NCI-H1092 treated with DMSO at 0.1 percent for 48 hours (cell line): ENCODE measurements around the gene ZBTB7B.

ENCODE experiments used
- DNase-seq: peaks from one replicate; lab custom pipeline; 2025; lab: John Stamatoyannopoulos, UW

The ZBTB7B gene

GRCh38 chr1:155038602-155039307, 36.2 kb downstream of the ZBTB7B start:
- no peak for DNase-seq

GRCh38 chr1:155039308-155039669, 36.7 kb downstream of the ZBTB7B start:
- no peak for DNase-seq

DNA sequence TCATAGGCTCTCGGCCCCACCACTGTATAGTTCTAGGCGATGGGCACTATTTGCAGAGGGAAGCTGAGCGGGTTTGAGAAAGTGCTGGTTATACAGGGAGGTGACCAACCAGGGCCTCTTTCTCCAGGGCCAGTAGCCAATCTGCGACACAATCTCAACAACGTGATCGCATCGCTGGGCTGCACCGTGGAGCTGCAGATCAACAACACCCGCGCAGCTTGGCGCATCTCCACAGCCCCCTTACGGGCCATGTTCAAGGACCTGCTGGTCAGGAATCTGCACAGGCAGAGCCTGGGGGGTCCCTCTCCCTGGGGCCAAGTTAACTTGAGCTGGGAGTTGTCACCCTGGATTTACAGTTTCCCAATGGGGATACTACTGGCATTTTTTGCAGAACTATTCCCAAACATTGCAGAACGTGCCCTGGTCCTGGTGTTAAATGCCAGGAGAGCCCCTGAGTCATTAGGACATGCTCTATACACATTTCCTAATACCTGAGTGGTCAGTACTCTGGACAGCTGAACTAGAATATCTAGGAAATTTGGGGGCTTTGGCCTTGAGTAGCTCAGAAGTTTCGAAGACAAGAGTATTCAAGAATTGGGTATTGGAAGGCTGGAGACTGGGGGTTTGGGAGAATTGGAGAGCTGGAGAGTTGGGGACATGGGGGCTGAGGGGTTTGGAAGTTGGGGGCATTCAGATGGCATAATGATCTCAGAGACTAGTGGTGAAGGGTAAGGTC, 37.9 kb downstream of the ZBTB7B start:
- DNase-seq = no peak

- DNase-seq = no peak
These were observed 40.2 kb downstream of the ZBTB7B start for GRCh38 chr1:155042789-155043188.

DNA sequence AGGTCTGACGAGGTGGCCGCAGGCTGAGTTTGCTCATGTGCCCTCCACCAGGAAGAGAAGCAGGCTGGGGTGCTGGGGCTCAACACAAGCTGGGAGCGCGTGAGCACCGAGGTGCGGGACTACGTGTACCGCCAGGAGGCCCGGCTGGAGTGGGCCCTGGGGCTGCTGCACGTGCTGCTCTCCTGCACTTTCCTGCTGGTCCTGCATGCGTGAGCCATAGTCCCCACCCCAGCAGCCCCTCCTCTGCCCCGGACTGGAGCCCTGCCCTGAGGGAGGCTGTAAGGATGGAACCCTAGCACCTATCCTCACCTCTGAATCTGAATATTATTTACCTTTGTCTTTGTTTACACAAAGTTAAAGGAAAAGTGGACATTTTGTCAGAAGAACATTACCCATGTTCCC, 40.7 kb downstream of the ZBTB7B start:
- DNase-seq = no peak

DNA sequence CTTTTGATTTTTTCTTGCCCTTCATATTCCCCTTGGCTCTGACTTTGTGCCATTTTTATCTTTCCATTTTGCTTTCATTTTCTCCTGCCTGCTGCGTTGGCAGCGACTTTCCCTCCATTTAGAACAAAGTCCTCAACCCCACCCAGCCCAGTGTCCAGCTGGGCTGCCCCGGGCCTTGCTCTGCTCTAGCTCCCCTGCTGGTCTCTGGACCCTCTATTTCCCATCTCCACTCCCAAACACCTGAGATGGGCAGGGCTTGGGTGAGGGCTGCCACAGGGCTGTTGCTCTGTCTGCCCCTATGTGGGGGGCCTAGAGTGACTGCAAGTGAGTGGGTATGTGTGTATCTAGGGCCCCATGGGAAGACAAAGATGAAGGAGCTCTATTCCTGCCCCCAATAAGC, 41.2 kb downstream of the ZBTB7B start:
- DNase-seq = no peak

DNA sequence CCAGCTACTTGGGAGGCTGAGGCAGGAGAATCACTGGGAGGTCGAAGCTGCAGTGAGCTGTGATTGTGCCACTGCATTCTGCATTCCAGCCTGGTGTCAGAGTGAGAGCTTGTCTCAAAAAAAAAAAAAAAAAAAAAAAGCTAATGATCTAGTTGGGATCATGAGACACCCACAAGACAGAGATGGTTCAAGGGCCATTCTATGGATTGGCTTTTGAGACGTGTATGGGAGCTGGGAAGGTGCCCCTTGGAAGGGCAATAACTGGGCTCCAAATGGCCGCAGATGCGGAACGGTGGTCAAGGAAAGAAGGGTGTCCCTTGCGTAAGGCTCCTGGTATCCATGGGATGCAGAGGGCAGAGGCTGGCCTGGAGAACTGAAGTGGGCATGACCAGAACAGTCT, 41.8 kb downstream of the ZBTB7B start:
- no peak for DNase-seq

DNA sequence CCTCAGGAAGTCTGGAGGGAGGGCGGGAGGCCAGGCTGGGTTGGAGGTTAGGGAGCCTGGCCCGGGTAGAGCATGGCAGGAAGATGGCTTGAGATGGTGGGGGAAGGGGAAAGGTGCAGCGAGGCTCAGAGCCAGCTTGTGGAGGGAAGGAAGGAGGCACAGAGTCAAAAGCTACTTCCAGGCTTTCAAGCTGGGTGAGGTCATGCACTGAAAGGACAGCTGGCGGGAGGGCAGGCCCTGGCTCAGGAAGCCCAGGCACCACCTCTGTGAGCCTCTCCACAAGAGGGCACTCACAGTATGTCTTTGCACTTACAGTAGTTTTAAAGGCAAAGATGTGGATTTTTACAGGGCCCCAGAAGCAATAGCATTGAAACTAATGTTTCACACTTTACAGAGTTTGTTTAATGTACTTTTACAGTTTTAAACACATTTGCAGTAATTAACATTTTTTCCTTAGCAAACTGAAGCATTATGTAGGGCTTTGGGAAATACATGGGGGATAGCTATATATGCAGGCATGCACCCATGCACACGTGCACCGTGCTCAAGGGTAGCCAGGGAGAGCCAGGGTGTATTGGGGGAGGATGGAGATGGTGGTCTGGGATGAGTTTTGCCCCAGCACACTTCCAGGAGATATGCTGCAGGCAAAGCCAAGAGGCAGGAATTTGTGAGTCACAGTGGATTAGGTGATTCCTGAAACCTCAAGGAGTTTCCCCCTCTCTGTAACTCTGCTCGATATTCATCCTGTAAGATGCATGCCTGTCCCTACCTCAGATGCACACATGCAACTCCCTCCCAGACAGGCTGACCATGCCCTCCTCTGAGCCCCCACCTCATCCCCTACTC, 42.4 kb downstream of the ZBTB7B start:
- peak; percentile 28 for DNase-seq

- no peak for DNase-seq
These were observed 46.1 kb downstream of the ZBTB7B start for GRCh38 chr1:155048449-155049334.

- no peak for DNase-seq
These were observed 47.3 kb downstream of the ZBTB7B start for GRCh38 chr1:155049651-155050559.

- DNase-seq = peak; percentile 82
These were observed 48.1 kb downstream of the ZBTB7B start, which contains the start of gene ADAM15 for GRCh38 chr1:155050560-155051341. TSS of gene ADAM15 (plus strand) at chr1:155051316. CDS start at chr1:155051387, 71 bp downstream.

GRCh38 chr1:155051342-155051776, 48.8 kb downstream of the ZBTB7B start:
- DNase-seq = no peak

- DNase-seq = peak; percentile 33
These were observed 49.3 kb downstream of the ZBTB7B start for GRCh38 chr1:155051777-155052398.

- no peak for DNase-seq
These were observed 50.1 kb downstream of the ZBTB7B start for GRCh38 chr1:155052439-155053395.

GRCh38 chr1:155053531-155054105, 51.0 kb downstream of the ZBTB7B start:
- DNase-seq = no peak

GRCh38 chr1:155057104-155057503, 54.5 kb downstream of the ZBTB7B start:
- no peak for DNase-seq

DNA sequence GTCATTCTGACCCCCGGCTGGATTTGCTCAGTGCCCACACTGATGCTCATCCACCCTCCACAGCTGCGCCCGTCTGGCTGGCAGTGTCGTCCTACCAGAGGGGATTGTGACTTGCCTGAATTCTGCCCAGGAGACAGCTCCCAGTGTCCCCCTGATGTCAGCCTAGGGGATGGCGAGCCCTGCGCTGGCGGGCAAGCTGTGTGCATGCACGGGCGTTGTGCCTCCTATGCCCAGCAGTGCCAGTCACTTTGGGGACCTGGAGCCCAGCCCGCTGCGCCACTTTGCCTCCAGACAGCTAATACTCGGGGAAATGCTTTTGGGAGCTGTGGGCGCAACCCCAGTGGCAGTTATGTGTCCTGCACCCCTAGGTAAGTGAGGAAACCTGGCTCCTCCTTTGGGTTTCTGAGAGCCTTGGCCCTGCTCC, 55.2 kb downstream of the ZBTB7B start:
- DNase-seq = no peak

DNA sequence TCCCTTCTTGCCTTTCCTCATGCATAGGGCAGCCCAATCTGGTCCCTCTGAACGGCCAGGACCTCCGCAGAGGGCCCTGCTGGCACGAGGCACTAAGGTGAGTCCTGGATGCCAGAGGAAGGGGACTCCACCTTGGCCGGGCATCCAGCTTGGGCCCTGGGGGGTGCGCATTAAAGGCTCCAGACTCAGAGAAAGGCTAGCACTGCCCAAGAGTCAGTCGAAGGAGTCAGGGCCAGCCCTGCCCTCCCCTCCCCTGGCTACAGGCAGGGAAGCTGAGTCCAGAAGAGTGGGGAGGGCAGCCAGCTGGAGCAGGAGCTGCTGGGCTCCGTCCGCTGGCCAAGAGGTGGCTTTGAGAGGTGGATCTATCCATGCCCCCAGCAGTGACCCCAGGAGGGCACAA, 58.1 kb downstream of the ZBTB7B start:
- DNase-seq = no peak
